Stimulated activated CD4-positive, alpha-beta T cell treated with anti-CD3 and anti-CD28 coated beads, TNF-alpha, amount 100 ng/mL, for 1 hour (primary cell): ENCODE results near the gene RBMX.

Experiments used
- DNase-seq, 3 donors: peaks; one replicate each; pipeline ENCODE4 v3.0.0-alpha.2; 2020; ENCODE audit warnings: low read depth in 3 of 3, low spot score in 1 of 3

Gene RBMX

GRCh38 chrX:136849395-136849794 lies 31.1 kb downstream of the RBMX start:
- no peak for DNase-seq

DNA sequence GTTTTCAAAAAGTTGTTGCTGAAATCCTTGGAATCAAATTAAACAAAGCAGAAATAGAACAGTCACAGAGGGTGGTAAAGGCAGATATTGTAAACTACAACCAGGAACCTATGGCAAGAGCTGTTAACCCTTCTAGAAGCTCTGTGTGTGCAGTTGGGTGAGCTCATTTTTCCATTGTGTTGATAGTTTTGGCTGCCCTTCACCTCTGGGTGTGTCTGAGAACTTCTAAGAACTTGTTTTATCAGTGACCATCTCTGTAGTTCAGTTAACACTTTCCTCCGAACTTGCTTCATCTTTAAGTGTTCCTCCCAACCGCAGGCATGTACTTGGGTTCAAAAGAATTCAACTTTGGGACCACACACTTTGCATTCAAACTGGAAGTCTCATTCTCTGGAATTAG lies 32.7 kb downstream of the RBMX start:
- DNase-seq, result no peak

DNA sequence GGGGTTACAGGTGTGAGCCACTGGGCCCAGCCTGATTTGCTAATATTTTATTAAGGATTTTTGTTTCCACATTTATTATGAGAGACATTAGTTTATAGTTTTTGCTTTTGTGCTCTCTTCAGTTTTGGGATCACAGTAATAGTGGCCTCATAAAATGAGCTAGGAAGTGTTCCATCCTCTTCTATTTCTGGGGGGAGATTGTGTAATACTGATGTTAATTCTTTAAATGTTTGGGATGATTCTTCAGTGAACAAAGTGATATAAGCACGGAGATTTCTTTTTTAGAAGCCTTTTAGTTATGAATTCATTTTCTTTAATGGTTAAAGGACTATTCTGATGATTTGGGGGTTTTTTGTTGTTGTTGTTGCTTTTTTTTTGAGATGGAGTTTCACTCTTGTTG lies 41.3 kb downstream of the RBMX start:
- DNase-seq, result no peak

- DNase-seq, result no peak
Measured at GRCh38 chrX:136835761-136836160, 44.8 kb downstream of the RBMX start.

- DNase-seq, result no peak
Measured at GRCh38 chrX:136829413-136829812, 51.1 kb downstream of the RBMX start.

DNA sequence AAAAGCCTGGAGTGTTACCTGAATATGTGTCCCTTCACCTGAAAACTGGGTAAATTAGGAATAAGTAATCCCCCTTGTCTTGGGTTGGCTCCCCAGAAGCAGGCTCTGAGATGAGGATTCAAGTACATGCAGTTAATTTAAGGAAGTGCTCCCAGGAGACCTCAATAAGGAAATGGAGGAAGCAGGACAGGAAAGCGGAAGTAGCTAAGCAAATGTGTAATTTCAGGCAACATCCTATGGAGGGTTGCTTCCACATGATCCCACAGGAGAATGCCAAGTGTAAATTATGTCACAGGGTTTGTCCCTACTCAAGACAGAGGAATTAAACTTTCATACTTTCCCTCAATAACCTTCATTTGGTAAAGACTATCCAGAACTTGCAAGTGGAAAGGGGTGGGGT lies 51.7 kb downstream of the RBMX start:
- DNase-seq, result no peak

DNA sequence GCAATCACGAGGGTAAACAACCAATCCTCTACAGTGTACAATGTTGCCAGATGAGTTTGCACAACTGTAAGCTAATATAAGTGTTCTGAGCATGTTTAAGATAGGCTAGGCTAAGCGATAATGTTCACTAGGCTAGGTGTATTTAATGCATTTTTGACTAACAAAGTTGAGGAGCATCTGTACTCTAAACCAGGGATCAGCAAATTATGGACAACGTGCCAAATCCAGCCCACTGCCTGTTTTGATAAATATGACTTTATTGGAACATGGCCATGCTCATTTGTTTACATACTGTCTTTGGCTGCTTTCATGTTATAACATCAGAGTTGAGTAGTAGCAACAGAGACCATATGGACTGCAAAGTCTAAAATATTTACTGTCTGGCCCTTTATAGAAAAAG lies 53.5 kb downstream of the RBMX start:
- no peak for DNase-seq

DNA sequence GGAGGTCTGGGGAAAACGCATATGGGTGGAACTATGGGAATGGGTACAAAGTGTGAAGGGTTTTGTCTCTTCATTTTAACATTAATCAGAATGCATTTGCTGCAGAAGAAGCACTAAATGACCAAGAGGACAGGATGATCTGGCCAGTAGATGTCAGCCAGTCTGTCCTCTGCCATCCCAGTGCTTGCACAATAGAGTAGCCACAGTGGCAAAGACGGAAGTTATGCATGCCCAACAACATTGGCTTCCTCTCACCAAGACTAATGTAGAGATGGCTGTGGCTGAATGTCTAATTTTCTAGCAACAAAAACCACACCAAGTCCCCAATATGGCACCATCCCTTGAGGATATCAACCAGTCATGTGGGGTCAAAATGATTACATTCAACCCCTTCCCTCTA lies 54.8 kb downstream of the RBMX start:
- no peak for DNase-seq
